ENCODE results near the gene SH3D19.

DNA sequence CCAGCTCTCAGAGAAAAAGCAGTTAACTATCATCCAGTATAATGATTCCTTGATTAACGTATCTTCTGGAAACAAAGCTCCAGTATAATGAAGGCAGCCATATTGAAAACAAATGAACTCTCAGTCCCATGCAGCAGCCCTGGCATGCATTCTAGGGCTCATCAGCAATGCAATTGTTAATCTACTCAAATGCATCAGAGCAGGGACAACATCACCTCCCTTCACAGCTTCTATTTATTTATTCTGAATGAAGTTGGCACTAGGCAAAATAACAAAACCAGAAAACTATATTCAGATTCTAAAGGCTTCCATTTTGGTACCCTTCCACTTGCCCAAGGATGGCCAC, 11.4 kb downstream of the SH3D19 start:
- TF ChIP-seq, protein P1, sequence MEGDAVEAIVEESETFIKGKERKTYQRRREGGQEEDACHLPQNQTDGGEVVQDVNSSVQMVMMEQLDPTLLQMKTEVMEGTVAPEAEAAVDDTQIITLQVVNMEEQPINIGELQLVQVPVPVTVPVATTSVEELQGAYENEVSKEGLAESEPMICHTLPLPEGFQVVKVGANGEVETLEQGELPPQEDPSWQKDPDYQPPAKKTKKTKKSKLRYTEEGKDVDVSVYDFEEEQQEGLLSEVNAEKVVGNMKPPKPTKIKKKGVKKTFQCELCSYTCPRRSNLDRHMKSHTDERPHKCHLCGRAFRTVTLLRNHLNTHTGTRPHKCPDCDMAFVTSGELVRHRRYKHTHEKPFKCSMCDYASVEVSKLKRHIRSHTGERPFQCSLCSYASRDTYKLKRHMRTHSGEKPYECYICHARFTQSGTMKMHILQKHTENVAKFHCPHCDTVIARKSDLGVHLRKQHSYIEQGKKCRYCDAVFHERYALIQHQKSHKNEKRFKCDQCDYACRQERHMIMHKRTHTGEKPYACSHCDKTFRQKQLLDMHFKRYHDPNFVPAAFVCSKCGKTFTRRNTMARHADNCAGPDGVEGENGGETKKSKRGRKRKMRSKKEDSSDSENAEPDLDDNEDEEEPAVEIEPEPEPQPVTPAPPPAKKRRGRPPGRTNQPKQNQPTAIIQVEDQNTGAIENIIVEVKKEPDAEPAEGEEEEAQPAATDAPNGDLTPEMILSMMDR (IDR thresholded peaks at IDR 0.05; ENCODE audit: borderline replicate concordance, extremely low read depth, low read length, poor library complexity, severe bottlenecking), result no peak
- TF ChIP-seq EZH2 (IDR thresholded peaks at IDR 0.05; ENCODE audit: borderline replicate concordance, low read depth, low read length, severe bottlenecking), result no peak
